GM12878 (cell line): Measurements from ENCODE around the gene CCNYL1. TPM values are rescaled to one million over a fixed set of nuclear protein-coding genes. Genes with fewer than 3 reads are reported as not detected.

Experiments
- ATAC-seq: fragments of 200-7000 bp; cut with Tn5 transposase; 3 replicates; pipeline ENCODE4 v1.9.1; 2020; ENCODE audit warnings: mild to moderate bottlenecking, moderate library complexity
- BruUV-seq: library from RNA; stranded (reverse); fragments of 400-500 nt; replicated peaks from 2 replicates; lab custom pipeline; 2021; lab: Mats Ljungman, UMichigan
- CTCF ChIA-PET: fragments of 300-600 bp; sonication (Branson Sonifier 250); formaldehyde crosslinking; extraction: SDS; loops from one replicate; lab custom pipeline; 2021; ENCODE audit warnings: inconsistent platforms; lab: Yijun Ruan, JAX
- POLR2A ChIA-PET: fragments of 350-600 bp; formaldehyde crosslinking; extraction: SDS; loops from one replicate; lab custom pipeline; 2021; ENCODE audit warnings: inconsistent platforms; lab: Charles Lee
- RAD21 ChIA-PET: fragments of 300-600 bp; sonication (Branson Sonifier 250); formaldehyde crosslinking; loops from one replicate; lab custom pipeline; 2023; ENCODE audit warnings: antibody characterized with exemption; ENCODE audit not compliant: unreplicated experiment; lab: Charles Lee
- SMC1A ChIA-PET: fragments of 300-600 bp; sonication (Branson Sonifier 250); formaldehyde crosslinking; loops from one replicate; lab custom pipeline; 2023; ENCODE audit not compliant: unreplicated experiment, uncharacterized antibody; lab: Charles Lee
- DNase-seq: peaks from one replicate; pipeline ENCODE4 v3.0.0-alpha.2; 2011; ENCODE audit warnings: low read depth, low spot score
- FAIRE-seq: peaks from 3 replicates; lab custom pipeline; 2011; peaks lifted over from hg19 to GRCh38; lab: Jason Lieb, UNC
- H2AFZ ChIP-seq: 2 replicates; pipeline ENCODE4 v1.6.0; 2011; ENCODE audit warnings: low read depth, low read length, control low read depth; ENCODE audit not compliant: control insufficient read depth
- H3K27ac ChIP-seq: 2 replicates; pipeline ENCODE4 v1.5.1; 2011; ENCODE audit warnings: control low read depth; ENCODE audit not compliant: control insufficient read depth, insufficient read depth
- H3K27me3 ChIP-seq, 2 experiments: replicated peaks in 1 of 2; 2 replicates each; pipeline versions ENCODE4 v1.6.0 to v1.6.1; 2011; ENCODE audit warnings: low read length in 1 of 2; ENCODE audit not compliant: control insufficient read depth in 2 of 2, insufficient read depth in 2 of 2
- H3K36me3 ChIP-seq, 2 experiments: 2 replicates each; pipeline ENCODE4 v1.5.1; 2011; ENCODE audit warnings: low read length in 1 of 2; ENCODE audit not compliant: control insufficient read depth in 2 of 2, insufficient read depth in 2 of 2
- H3K4me1 ChIP-seq: 2 replicates; pipeline ENCODE4 v1.6.1; 2011; ENCODE audit warnings: mild to moderate bottlenecking, low read length, moderate library complexity, mixed read lengths; ENCODE audit not compliant: control insufficient read depth, insufficient read depth
- H3K4me2 ChIP-seq: 2 replicates; pipeline ENCODE4 v1.6.0; 2011; ENCODE audit warnings: control low read depth; ENCODE audit not compliant: control insufficient read depth, insufficient read depth
- H3K4me3 ChIP-seq: fragments of 200-600 bp; sonication (generic); 2 replicates; pipeline ENCODE4 v1.5.1; 2016
- H3K79me2 ChIP-seq: 2 replicates; pipeline ENCODE4 v1.6.0; 2011; ENCODE audit warnings: low read length; ENCODE audit not compliant: control insufficient read depth, insufficient read depth
- H3K9ac ChIP-seq: 2 replicates; pipeline ENCODE4 v1.8.0; 2011; ENCODE audit warnings: low read length, control low read depth, mixed read lengths; ENCODE audit not compliant: control insufficient read depth, insufficient read depth
- H3K9me3 ChIP-seq: replicated peaks from 3 replicates; pipeline ENCODE4 v1.5.1; 2011; ENCODE audit warnings: mild to moderate bottlenecking, low read length; ENCODE audit not compliant: control insufficient read depth, insufficient read depth
- H4K20me1 ChIP-seq: 2 replicates; pipeline ENCODE4 v1.6.0; 2011; ENCODE audit not compliant: control insufficient read depth, insufficient read depth
- BCLAF1 ChIP-seq: fragments of 450-650 bp; IDR thresholded peaks from 2 replicates; pipeline ENCODE4 v1.6.1; 2017; ENCODE audit warnings: antibody characterized with exemption, mild to moderate bottlenecking, moderate library complexity
- CBX5 ChIP-seq: sonication (generic); IDR thresholded peaks from 2 replicates; pipeline ENCODE4 v1.6.1; 2016; ENCODE audit warnings: low read depth, moderate library complexity, mild to moderate bottlenecking, inconsistent platforms
- MEF2A ChIP-seq: IDR thresholded peaks from 2 replicates; pipeline ENCODE4 v1.6.1; 2011; ENCODE audit warnings: low read depth, mild to moderate bottlenecking, low read length, moderate library complexity; ENCODE audit not compliant: insufficient read depth
- WGBS: methylation state at CpG from one replicate; pipeline ENCODE4 v1.1.6; 2016; ENCODE audit warnings: low lambda C conversion rate; ENCODE audit not compliant: insufficient replicate concordance, insufficient coverage; ENCODE audit errors: missing lambda C conversion rate; 5-methylcytosine and 5-hydroxymethylcytosine counted together
- in situ Hi-C: fragments of 300-500 bp; cut with MboI; formaldehyde crosslinking; loops from 9 replicates; pipeline ENCODE4 v1.14.3; 2018; ENCODE audit warnings: mixed read lengths
- intact Hi-C: fragments of 100-400 bp; cut with micrococcal nuclease; formaldehyde crosslinking; loops from one replicate; pipeline ENCODE4 v1.14.2; 2022; ENCODE audit not compliant: unreplicated experiment
- polyA plus RNA-seq, 11 experiments: library from polyadenylated mRNA; depleted of rRNA in 4 of 11; unstranded in 6 of 11; stranded (reverse) in 5 of 11; fragments of >200 nt; fragmentation: Nextera tagmentation in 4 of 11; fragmentation: Illumina TruSeq in 1 of 11; extraction: Ambion mirVana in 4 of 11; extraction: Trizol in 1 of 11; gene quantifications; 1 replicate in 1 of 11; 2 replicates in 10 of 11; pipeline versions ENCODE4 v1.2.1 to v1.2.3, GENCODE V29; 2011 to 2016; ENCODE audit warnings: inconsistent platforms in 2 of 11, missing spikeins in 2 of 11, low read depth in 1 of 11
- total RNA-seq, 4 experiments: library from RNA; depleted of rRNA in 3 of 4; stranded (reverse); fragments of >200 nt in 3 of 4; fragmentation: Illumina TruSeq in 1 of 4; extraction: Trizol in 1 of 4; gene quantifications; 2 replicates each; pipeline versions ENCODE4 v1.2.1 to v1.2.3, GENCODE V29; 2013 to 2021

CCNYL1 gene
- total and polyA plus RNA-seq, 10 of the 15 experiments (the other 5 are each of a cell fraction or from before 2014, with no cell fraction given) = 1.8 to 12.3 (median 5.9) TPM

GRCh38 chr2:207744451-207744850 lies 33.0 kb downstream of the CCNYL1 start:
- H3K27ac ChIP-seq = no peak overlapping the region
- 88% methylated on average over 11 of the region's 11 CpGs for WGBS
- H3K27me3 ChIP-seq = no peaks in the 10 kb centered on the region
- H2AFZ ChIP-seq = no peak overlapping the region
- ATAC-seq = no peak
- no peaks in the 10 kb centered on the region for H3K9me3 ChIP-seq
- peaks cover 2 to 5% of the 10 kb centered on the region in 2 experiments; a peak in 3 of 4 replicates for H3K36me3 ChIP-seq
- no peak for TF ChIP-seq MEF2A
- no peak for TF ChIP-seq BCLAF1
- TF ChIP-seq CBX5 = no peak
- SMC1A ChIA-PET = interaction anchor here (1.8 to 9.9 kb wide), 5 partner anchors 22 to 328 kb away, joined by 5 to 190 read pairs (median 25); no protein-coding TSS in a partner anchor
- no peaks in the 10 kb centered on the region for H4K20me1 ChIP-seq
- no peak for FAIRE-seq
- H3K4me2 ChIP-seq = no peak overlapping the region
- DNase-seq = no peak
- intact Hi-C loops = no loop called here
- CTCF ChIA-PET = interaction anchor here (1.4 to 9.5 kb wide), 8 partner anchors 11 to 296 kb away, joined by 4 to 183 read pairs (median 38); partner anchors contain the start of genes METTL21A and PLEKHM3
- in situ Hi-C loops = loop anchor here (10.0 kb wide), 2 partner anchors 230 to 320 kb away; no protein-coding TSS in a partner anchor
- H3K79me2 ChIP-seq = no peaks in the 10 kb centered on the region
- RAD21 ChIA-PET = interaction anchor here (2.2 to 6.1 kb wide), 5 partner anchors 18 to 297 kb away, joined by 19 to 115 read pairs (median 39); partner anchors contain the start of gene METTL21A
- POLR2A ChIA-PET = interaction anchor here (1.4 kb wide), 1 partner anchor 119 kb away, joined by 3 read pairs; the partner anchor contains the start of gene METTL21A
- no peak overlapping the region for H3K4me3 ChIP-seq
- H3K4me1 ChIP-seq = no peaks in the 10 kb centered on the region
- BruUV-seq = no TSS peak
- no peak overlapping the region for H3K9ac ChIP-seq
